GM19240 (cell line): ENCODE data around the gene OR4C16.

ENCODE experiments used
- DNase-seq: peaks from one replicate; pipeline ENCODE4 v3.0.0; 2011; ENCODE audit warnings: low spot score; ENCODE audit not compliant: insufficient read length

The OR4C16 gene, protein sequence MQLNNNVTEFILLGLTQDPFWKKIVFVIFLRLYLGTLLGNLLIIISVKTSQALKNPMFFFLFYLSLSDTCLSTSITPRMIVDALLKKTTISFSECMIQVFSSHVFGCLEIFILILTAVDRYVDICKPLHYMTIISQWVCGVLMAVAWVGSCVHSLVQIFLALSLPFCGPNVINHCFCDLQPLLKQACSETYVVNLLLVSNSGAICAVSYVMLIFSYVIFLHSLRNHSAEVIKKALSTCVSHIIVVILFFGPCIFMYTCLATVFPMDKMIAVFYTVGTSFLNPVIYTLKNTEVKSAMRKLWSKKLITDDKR

DNA sequence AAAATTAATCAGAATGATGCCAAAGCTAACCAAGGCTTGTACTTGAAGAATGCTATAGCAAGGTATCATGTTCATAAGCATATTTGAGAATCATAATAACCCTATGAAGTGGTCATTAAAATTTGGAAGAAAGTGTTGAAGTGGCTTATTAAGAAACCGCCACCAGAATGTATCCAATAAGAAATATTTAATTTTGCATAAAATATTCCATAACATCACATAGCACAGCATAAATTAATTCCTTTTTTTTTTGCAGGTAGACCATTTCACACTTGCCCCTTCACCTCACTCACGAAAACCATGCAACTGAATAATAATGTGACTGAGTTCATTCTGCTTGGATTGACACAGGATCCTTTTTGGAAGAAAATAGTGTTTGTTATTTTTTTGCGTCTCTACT lies at the start of gene OR4C16:
Gene OR4C16 (plus strand): TSS at position 301 of the 400 bp plus-strand sequence. CDS start 0 bp downstream, at position 301.
- no peak for DNase-seq

- no peak for DNase-seq
Observed at GRCh38 chr11:55554169-55554568, 17.8 kb upstream of the OR4C16 start, which contains the start of gene OR4C15. Gene OR4C15, plus strand, starts transcription at chr11:55554469. Its CDS starts 0 bp downstream, at chr11:55554469.

DNA sequence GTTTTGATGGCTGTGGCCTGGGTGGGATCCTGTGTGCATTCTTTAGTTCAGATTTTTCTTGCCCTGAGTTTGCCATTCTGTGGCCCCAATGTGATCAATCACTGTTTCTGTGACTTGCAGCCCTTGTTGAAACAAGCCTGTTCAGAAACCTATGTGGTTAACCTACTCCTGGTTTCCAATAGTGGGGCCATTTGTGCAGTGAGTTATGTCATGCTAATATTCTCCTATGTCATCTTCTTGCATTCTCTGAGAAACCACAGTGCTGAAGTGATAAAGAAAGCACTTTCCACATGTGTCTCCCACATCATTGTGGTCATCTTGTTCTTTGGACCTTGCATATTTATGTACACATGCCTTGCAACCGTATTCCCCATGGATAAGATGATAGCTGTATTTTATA lies 620 bp downstream of the OR4C16 start:
- DNase-seq, result no peak

DNA sequence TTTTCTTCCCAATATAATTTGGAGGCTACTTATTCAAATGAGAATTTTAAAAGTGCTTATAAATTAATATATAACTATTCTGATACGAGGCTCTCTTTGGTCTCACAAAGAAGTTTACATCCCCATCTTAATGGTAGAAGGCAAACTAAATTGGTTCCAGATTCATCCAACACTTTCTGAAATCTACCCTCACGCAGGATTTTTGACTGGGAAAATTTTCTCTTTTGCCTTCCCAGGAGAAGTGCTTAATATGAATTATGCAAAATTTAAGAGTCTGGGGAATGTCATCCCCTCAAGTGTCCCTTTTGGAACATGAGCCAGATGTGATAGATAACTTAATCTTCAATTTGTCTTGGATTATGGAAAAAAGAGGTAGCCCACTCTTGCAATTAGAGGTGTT lies 35.6 kb downstream of the OR4C16 start, which contains the start of gene OR4C11:
Gene OR4C11 (minus strand): TSS at position 101 of the 400 bp plus-strand sequence. CDS start 3,272 bp downstream, outside the sequence.
- DNase-seq, result no peak
